Skin of body (tissue), 2 donors: ENCODE measurements around the gene NKAPD1. TPM values are rescaled to one million over a fixed set of nuclear protein-coding genes. Genes with fewer than 3 reads are reported as not detected.
"Not testable (repeated sequence)": the region's sequence is repeated elsewhere in the genome, so short reads cannot be mapped to it uniquely, and the experiment has no call there.

ENCODE experiments used
- DNase-seq: peaks from one replicate; lab custom pipeline; 2025; lab: John Stamatoyannopoulos, UW
- total RNA-seq: library from RNA; depleted of rRNA; stranded (reverse); fragments of >200 nt; gene quantifications from one replicate; pipeline ENCODE4 v1.2.3, GENCODE V29; 2014

NKAPD1 gene
- total RNA-seq, 1 donor from 2014 or later, result 20.3 TPM

DNA sequence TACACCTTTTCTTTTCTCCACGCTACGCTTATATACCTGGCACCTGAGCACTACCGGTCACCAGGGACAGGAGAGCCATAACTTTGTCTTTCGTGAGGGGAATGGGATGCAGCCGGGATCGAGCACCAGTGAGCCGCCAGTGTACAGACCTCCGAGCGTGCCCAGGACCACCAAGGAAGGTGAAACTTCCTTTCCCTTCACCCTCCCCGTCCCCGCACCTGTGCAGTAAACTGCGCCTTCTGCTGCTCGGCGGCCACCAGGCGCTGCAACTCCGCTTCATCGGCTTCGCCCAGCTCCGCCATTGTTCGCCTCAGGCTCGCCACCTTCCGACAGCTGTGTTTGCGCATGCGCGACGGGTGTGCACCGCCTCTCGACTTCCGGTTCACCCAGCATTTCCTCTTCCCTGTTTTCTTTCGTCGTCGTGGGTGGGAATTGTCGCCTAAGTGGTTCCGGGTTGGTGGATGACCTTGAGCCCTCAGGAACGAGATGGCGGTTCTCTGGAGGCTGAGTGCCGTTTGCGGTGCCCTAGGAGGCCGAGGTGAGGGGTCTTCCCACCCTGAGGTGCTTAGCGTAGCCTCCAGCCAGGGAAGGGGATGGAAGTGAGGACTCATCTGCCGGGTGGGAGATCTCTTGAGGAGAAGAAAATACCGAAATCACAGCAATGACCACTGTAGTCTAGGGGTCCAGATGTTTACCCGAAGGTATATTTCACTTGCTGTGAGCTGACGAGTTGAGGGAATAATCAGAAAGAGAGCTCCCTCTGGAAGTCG is 12.5 kb downstream of the NKAPD1 start, which contains the start of the genes SDHD and TIMM8B:
Gene SDHD, plus strand, starts transcription at position 452 of the 770 bp plus-strand sequence. Its CDS starts 35 bp downstream, at position 487.
Gene TIMM8B, minus strand, starts transcription at position 335 of the 770 bp plus-strand sequence. Its CDS starts 33 bp downstream, at position 302.
- peak; percentile 98 for DNase-seq

DNA sequence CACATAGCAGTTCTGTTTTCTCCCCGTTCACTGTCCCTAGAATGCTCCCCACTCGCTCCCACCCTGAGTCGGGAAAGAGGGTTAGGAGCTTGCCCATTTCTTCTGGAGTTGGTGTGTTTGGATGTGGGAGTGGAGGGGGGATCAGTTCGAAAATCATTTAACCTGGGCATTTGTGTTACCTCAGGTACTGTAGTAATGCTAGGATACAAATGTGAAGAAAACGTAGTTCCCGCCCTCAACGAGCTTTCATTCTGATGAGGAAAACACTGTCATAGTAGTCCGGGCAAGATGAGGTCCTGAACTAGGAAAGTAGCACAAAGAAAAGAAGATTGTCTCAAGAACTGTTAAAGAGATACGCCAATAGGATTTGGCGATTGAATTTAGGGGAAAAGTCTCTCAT is 13.1 kb downstream of the NKAPD1 start:
- no peak for DNase-seq

DNA sequence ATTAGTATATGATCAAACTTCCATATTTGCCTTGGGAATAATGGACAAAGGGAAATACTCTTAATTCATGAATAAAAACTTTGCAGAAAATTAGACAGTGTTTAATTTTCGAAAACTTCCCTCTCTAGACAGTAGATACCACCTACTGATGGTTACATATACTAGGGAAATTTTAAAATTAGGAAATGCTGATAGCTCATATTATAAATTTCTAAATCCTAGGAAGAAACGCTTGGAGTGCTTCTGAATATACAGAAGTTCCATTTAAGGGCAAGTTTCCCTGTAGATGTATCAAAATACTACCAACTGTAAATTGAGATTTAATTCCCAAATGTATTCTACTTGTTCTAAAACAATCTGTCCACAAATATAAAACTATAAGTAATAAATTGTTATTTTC is 21.2 kb downstream of the NKAPD1 start:
- DNase-seq, result not testable (repeated sequence)

DNA sequence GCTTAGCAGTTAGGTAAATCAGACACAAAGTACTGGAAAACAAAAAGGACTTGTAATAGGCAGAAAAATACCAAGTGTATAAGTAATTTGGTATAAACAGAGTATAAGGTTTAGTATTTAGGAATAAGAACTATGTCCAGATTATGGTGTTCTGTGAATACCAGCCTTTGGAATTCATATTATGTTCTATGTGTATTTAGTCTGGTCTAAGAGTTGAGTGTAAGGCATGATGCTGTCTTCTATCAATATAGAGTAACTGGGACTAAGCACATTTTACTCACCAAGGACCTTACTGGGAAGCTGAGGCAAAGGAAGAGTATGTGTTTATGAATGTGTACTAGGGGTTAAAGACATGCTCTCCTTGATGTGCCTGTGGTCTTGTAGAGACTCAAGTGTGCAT is 22.1 kb downstream of the NKAPD1 start:
- DNase-seq, result no peak

DNA sequence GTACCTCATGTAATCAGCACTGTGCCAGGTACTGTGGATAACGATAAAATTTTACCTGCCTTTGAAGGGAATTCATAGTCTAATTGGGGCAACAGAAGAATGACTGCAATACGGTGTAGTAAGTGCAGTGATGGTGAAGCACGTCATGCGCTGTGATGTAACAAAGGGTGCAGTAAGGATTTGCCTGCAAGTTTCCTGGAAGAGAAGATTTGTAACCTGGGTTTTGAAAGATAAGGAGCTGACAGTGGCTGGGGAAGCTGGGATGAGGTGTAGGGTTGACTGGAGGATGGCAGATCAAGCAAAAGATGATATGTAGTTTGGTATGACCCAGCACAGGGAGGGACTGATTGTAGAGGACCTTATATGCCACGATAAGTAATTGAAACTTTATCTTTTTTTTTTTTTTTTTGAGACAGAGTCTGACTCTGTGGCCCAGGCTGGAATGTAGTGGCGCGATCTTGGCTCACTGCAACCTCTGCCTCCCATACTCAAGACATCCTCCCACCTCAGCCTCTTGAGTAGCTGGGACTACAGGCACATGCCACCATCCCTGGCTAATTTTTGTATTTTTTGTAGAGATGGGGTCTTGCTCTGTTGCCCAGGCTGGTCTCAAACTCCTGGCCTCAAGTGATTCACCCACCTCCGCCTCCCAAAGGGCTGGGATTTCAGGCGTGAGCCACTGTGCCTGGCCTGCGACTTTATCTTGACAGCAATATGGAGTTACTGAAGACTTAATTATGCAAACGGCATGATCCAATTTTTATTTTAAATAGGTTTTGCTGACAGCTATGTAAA is 23.8 kb downstream of the NKAPD1 start:
- DNase-seq, result no peak

DNA sequence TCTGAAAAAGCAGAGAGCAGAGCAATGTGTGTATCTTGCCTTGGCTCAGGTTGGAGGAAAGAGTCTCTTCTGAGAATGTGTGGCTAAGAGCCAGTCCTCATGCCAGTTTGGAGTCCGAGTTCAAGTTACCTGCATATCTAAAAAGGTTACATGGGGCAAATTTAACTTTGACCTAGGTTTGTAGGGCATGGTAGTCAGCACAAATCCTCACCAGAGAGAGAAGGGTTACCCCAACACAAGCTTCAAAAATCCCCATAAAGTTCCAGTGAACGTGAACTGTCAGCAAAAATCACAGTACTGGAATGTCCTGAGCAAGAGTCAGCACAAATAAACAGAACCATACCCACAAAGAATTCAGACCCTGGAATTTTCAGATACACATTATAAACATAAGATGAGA is 26.4 kb downstream of the NKAPD1 start:
- DNase-seq, result no peak

DNA sequence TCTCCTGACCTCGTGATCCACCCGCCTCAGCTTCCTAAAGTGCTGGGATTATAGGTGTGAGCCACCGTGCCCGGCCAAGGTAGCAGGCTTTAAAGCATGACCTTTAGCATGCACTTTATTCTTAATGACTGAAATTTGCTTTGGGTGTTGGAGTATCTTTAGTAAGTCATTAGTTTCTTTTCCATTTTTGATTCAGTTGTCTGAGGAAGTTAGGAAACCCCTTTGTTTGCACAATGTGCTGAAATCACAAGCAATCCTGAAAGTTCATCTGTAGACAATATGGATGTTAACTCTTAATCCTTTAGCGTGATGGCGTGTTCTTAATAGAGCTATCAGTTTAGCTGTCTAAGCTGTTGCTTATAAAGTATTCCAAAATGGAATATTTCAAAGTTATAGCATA is 29.3 kb downstream of the NKAPD1 start:
- DNase-seq, result no peak

DNA sequence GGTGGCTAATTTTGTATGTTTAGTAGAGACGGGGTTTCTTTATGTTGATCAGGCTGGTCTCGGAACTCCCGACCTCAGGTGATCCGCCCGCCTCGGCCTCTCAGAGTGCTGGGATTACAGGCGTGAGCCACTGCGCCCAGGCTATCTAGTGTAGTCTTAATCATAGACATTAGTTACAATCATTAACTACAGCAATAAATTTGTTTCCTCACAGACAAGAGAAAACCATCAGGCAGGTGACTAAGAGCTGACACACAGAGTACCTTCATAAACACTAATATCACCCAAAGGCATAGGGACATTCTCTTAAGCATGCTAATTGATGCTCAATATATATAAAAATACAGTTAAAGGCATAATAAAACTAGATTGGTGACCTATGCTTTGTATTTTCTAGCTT is 32.0 kb downstream of the NKAPD1 start:
- DNase-seq, result no peak

DNA sequence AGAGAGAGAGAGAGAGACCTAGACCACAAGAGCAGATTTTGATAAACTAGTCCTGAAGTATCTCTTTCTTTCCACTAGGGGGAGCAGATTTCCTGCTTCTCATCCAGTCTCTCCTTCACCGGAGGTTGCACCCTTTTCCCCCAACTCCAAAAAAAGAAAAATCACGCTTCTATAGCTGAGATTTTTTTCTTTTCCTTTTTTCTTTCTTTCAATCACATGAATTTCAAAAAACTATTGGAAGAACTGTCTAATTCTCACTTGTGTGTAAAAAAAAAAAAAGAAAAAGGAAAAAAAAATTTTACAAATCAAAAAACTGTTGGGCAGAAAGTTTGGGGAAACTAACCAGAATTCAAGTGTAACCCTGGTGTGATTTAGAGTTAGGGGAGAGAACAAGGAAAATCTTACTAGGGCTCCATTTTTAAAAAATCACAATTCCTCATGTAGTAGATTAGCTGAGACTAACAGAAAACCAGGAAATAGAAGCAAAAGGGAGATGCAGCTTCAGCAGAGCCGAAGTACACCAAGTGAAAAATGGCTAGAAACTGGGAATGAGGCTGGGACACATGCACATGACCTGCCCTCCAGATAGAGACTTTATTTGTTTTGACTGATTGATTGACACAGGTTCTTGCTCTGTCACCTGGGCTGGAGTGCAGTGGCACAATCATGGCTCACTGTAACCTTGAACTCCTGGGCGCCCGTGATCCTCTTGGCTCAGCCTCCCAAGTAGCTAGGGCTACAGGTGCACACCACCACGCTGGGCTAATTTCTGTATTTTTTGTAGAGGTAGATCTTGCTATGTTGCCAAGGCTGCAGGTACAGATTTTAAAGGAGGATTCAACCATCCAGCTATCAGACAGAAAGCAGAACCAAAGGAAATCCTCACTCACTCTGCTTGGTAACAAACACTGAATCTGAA is 39.7 kb downstream of the NKAPD1 start:
- DNase-seq, result peak; percentile 8

DNA sequence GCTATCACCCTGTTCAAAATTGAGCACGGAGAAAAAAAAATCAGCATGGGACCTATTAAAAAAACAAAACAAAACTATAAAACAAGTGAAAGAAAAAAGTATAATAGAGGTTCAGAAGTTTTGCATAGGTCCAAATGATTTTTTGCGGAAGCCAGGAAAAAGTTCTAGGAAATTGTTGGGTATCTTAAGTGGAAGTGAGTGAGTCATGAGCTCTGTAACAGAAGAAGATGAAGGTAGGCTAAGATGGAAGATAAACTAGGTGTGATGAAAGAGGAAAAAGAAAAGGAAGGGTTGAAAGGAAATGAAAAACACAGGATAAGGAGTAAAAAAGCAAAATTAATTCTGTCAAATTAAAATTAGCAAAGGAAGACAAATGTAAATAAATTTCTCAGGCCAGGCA is 40.4 kb downstream of the NKAPD1 start:
- DNase-seq, result no peak

DNA sequence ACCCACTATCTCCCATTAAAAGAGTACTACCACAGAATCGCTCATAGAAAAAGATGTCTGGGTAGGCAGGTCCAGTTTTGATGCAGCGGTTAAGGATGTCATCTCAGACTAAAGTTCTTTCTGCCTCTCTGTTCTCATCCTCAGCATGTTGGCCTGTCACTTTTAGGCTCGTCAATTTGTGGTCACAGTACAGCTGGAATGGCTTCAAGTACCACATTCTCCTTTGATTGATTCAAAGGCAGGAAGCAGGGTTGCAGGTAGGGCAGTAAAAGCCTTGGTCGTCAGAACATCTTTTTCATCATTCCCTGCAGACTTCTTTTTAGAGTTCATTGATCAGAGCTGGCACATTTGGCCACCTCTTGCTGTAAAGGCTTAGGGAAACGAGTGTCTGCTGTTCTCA is 41.3 kb downstream of the NKAPD1 start:
- no peak for DNase-seq

DNA sequence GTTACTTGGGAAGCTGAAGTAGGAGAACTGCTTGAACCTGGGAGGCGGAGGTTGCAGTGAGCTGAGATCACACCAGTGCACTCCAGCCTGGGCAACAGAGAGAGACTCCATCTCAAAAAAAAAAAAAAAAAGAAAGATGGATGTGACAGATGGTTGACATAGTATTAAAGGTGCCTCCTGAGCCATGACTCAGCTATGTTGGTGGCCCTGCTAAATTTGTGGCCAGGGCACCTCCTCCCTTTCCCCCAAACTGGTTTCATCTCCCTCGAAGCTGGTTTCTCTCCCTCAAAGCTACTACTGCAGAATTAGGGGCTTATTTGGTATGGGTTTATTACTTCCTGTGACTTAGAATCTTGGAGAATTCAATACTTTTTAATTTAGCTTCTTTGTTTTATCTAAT is 44.1 kb downstream of the NKAPD1 start:
- no peak for DNase-seq

DNA sequence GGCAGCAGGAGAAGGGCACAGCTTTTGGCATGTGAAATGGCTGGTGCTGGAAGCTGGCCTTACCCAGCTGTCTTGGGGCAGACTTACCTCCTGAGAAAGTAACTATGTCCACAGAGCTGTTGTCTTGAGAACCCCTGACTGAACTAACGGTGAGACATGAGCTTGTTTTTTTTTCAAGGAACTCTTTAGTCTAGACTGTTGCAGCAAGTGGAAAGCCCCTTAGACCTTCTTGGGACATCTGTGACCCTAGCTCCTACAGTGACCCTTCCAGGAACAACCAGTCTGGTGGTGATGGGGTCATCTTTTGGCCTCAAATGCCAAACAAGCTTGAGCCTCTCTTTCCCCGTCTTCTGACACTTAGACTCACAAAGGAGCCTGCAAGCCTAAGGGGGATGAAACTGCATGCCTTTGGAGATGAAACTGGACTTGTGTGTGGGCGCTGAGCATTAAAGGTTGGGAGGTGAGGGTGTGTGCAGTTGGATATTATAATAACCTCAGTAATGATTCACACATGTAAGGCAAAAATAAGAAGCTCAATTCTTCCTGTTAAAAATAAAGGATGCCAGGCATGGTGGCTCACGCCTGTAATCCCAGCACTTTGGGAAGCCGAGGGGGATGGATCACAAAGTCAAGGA is 48.0 kb downstream of the NKAPD1 start:
- DNase-seq, result no peak

DNA sequence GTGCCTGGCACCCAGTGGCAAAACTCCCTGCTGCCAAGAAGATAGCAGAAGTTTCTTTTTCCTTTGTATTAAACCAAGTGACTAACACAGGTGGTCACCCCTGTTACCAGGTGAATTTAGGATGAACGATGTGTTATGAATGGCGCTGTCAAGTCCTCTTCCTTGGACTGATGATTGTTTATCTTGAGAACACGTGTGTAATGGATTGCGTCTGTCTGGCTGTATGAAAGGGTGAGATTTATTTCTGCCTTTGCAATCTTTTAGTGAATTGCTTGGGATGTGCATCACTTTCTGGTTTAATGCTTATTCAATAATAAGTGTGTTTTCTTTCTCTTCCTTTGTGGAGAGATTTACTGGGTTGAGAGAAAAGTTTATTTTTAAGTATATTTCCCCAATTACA is 49.0 kb downstream of the NKAPD1 start:
- no peak for DNase-seq

DNA sequence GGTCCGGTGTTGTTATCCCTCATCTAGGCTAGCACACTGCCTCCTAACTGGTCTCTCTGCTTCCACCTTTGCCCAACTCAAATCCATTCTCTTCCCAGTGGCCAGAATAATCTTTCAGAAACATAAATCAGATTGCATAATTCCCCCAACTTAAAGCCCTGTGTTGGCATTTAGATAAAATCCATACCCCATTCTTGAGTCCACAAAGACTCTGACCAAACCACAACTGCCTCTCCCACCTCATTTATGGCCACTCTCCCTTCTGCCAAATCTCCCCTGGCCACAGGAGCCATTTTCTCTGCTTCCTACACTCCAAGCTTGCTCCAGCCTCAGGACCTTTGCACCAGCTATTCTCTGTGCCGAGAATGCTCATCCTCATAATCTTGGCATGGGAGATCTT is 53.0 kb downstream of the NKAPD1 start:
- DNase-seq, result no peak

DNA sequence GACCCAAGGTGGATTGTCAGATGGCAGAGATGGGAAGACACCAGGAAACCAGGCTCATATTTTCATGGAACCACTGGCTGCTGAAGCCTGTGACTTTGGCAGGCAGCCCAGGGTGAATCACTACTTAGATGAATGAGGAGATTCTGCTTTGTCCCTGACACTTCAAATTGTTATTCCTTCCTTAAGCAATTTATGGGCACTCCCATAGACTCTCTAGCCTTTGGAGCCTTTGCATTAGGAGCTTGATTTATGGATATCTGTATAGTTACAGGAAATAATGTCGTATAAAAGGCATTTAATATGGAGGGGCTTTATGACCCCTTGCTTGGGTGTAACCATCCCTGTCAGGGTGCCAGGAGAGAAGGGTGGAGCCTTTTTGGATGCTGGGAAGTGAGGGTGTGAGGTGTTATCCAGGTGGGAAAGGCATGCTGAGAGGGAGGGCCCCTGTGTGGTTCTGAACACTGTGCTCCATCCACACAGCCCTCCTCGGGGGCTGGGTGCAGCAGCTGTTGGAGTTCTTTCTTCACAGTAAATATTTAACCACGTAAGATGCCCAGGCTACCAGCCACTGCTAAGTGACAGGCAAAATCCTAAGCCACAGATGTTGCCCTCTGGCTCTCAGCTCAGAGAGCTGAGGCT is 54.5 kb downstream of the NKAPD1 start:
- DNase-seq, result peak; percentile 13

DNA sequence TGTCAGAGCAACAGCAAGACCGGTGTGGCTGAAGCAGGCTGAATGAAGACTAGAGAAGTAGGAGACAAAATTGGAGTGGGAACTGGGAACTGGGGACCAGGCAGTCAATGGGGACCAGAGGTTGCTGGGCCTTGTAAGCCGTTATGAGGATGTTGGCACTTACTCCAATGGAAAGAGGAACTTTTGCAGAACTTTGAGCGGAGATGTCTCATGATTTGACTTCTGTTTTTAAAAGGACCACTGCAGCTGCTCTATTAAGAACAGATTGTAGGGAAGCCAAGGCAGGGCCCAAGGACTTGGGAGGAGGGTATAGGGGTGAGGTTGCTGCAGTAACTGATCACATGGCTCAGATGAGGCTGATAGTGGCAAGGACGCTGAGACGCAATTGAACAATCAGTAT is 55.6 kb downstream of the NKAPD1 start:
- DNase-seq, result no peak

DNA sequence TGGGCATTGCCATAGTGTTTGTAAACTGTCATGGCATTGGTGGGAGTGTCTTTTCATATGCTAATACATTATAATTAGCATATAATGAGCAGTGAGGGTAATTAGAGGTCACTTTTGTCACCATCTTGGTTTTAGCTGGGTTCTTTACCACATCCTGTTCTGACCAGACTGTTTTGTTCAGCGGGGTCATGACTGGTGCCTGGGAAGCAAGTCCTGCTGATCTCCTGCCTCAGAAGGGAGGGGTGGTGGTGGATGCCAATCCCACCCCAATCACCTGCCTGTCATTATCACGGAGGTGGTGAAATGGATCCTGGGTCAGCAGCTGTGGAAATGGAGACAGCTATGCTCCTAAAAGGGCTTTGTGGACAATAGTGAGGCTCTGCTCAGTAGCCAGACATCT is 58.6 kb downstream of the NKAPD1 start:
- DNase-seq, result no peak

DNA sequence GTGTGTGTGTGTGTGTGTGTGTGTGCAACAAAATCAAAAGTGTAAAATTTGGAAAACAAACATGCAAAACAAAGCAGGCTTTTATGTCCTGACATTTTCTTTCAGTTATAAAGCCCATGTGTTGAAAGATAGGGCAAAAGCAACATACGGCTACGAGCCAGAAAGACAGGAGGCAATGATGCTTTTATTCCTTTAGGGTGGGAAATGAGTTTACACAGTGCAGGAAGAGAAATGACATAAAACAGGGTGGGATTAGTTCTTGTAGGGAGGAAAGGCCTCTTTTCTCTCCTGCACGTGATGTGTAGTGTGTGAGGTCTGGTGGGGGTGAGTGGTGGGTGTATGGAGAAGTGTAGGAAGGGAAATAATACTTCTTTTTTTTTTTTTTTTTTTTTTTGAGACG is 60.4 kb downstream of the NKAPD1 start:
- DNase-seq, result no peak
